Immature natural killer cell (primary cell): ENCODE measurements around the gene SPOCK1. TPM values are rescaled to one million over a fixed set of nuclear protein-coding genes. Genes with fewer than 3 reads are reported as not detected.

Experiments used
- DNase-seq, 3 donors: peaks; one replicate each; pipeline ENCODE4 v3.0.0; 2022; ENCODE audit warnings: mixed read lengths in 1 of 3
- H3K27ac Mint-ChIP-seq, 6 donors: one replicate each; pipeline ENCODE4 v1.8.0; 2020; ENCODE audit warnings: mixed read lengths in 6 of 6, mild to moderate bottlenecking in 5 of 6, inconsistent platforms in 4 of 6, moderate library complexity in 3 of 6
- H3K27me3 Mint-ChIP-seq, 3 donors: one replicate each; pipeline ENCODE4 v1.8.0; 2020 to 2021; ENCODE audit warnings: low read depth in 3 of 3, mild to moderate bottlenecking in 3 of 3, mixed read lengths in 3 of 3, moderate library complexity in 3 of 3, inconsistent platforms in 1 of 3
- H3K36me3 Mint-ChIP-seq, 3 donors: one replicate each; pipeline ENCODE4 v1.8.0; 2020; ENCODE audit warnings: mixed read lengths in 3 of 3, inconsistent platforms in 2 of 3, mild to moderate bottlenecking in 2 of 3
- H3K4me1 Mint-ChIP-seq, 2 donors: one replicate each; pipeline ENCODE4 v1.8.0; 2020; ENCODE audit warnings: inconsistent platforms in 2 of 2, mild to moderate bottlenecking in 2 of 2, mixed read lengths in 2 of 2, moderate library complexity in 1 of 2
- H3K4me3 Mint-ChIP-seq, 5 donors: one replicate each; pipeline ENCODE4 v1.8.0; 2020; ENCODE audit warnings: mild to moderate bottlenecking in 5 of 5, mixed read lengths in 5 of 5, inconsistent platforms in 3 of 5, moderate library complexity in 3 of 5
- H3K9me3 Mint-ChIP-seq, 6 donors: one replicate each; pipeline ENCODE4 v1.8.0; 2020; ENCODE audit warnings: mild to moderate bottlenecking in 6 of 6, mixed read lengths in 6 of 6, inconsistent platforms in 4 of 6, moderate library complexity in 3 of 6
- polyA plus RNA-seq, 3 donors: library from polyadenylated mRNA; unstranded; fragments of 300-500 nt; fragmentation: Illumina TruSeq; gene quantifications; one replicate each; pipeline ENCODE4 v1.2.3, GENCODE V29; 2021

Gene SPOCK1
- polyA plus RNA-seq, 3 donors from 2014 or later: not detected

DNA sequence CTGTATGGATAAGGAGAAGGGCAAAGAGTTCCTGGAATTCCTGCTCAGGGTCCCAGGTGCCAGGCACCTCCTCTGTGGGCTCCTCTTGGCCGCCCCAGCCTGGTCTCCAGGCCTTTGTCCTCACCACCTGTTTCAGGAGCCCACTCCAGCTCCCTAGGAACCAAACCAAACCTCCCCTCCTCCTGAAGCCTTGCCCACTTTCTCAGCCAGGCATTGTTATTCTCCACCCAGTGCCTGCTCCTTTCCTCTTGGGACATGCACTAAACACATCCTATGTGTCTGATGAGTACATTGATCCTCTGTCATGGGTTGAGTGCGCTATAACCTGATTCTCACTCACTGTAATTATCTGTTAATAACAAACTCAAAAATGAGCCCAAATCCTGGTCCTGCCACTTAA lies 189.8 kb downstream of the SPOCK1 start:
- H3K4me1 Mint-ChIP-seq: no peaks in the 10 kb centered on the region
- no peak for DNase-seq
- H3K27ac Mint-ChIP-seq: no peak overlapping the region
- no peaks in the 10 kb centered on the region for H3K36me3 Mint-ChIP-seq
- H3K9me3 Mint-ChIP-seq: peaks cover 0 to 2% (median 0%) of the 10 kb centered on the region in 6 donors
- H3K4me3 Mint-ChIP-seq: no peak overlapping the region
- peaks cover 0 to 5% (median 3%) of the 10 kb centered on the region in 3 donors for H3K27me3 Mint-ChIP-seq

DNA sequence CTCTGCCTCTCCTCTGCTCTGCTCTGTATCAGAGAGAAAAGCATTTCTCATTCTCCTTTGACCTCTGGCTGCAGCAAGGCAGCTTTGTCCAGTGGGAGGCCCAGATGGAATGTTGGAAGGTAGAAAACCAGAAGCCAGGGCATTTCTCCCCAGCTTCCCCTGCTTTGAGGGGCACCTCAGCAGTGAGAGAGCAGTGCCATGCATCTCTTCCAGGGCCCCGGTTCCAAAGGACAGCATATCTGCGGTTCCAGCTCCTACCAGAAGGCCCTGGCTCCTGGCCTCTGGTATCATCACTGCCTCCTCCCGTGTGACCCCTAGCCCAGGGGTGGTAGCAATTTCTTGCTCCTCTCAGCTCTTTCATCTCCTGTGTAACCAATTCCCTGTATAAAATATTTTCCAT lies 190.8 kb downstream of the SPOCK1 start:
- DNase-seq: no peak
- Mint-ChIP-seq H3K4me3 (no peak overlapping the region), H3K27me3 (peaks cover 0 to 5% (median 3%) of the 10 kb centered on the region in 3 donors), H3K4me1 (no peaks in the 10 kb centered on the region), H3K9me3 (peaks cover 0 to 2% (median 0%) of the 10 kb centered on the region in 6 donors), H3K27ac (no peak overlapping the region), H3K36me3 (no peaks in the 10 kb centered on the region)

DNA sequence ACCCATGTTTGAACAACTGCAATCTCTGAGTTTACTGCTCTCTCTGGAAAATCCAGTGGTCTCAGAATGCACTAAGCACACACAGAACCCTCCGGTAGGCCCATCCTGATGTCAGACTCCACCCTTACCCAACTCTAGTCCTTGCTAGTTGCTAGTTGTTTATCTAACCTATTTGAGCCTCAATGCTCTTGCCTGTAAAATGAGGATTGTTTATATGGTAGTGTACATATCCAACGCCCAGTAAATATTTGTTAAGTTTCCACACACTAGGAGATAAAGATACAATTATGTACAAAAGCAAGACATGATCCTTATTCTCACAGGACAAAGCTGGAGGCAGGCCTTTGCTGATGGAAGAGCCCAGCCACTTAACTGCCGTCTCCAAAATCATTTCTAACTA lies 192.2 kb downstream of the SPOCK1 start:
- no peak overlapping the region for H3K27ac Mint-ChIP-seq
- H3K36me3 Mint-ChIP-seq: no peaks in the 10 kb centered on the region

DNA sequence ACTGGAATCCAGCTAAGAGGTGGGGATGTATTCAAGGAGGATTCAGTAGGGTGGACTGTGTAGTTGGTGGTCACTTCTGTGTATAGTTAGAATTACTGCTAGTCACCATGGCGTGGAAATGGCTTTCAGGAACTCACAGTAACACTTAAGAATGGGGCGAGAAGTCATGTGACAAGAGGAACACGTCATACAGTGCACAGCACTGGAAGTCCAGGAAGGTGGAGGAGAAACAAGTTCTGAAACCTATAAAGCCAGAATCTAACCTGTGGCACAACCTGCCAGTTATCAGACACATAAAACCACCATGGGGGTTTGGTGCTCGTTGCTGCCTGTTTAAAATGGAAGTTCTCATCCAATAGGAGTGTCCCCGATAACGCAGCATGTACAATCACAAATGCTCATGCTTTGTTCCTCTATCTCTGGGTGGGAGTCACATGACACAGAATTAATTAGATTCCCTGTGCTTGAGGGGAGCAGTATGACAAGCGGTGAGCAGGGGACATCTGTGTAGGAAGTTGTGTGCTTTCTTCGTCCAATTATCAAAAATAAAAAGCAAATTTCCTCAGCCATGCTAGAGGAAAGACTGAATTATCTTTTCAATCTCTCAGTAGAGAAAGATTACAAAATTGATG lies 193.0 kb downstream of the SPOCK1 start:
- Mint-ChIP-seq H3K36me3 (no peaks in the 10 kb centered on the region), H3K27ac (no peak overlapping the region), H3K4me1 (no peaks in the 10 kb centered on the region), H3K4me3 (no peak overlapping the region), H3K27me3 (peaks cover 2 to 7% (median 3%) of the 10 kb centered on the region in 3 donors), H3K9me3 (peaks cover 0 to 2% (median 0%) of the 10 kb centered on the region in 6 donors)
- DNase-seq: no peak

More for the DNA sequence above, 192.2 kb downstream of the SPOCK1 start:
- peaks cover 0 to 2% (median 0%) of the 10 kb centered on the region in 6 donors for H3K9me3 Mint-ChIP-seq
- peaks cover 2 to 7% (median 3%) of the 10 kb centered on the region in 3 donors for H3K27me3 Mint-ChIP-seq
- H3K4me3 Mint-ChIP-seq: no peak overlapping the region
- no peak for DNase-seq
- no peaks in the 10 kb centered on the region for H3K4me1 Mint-ChIP-seq

DNA sequence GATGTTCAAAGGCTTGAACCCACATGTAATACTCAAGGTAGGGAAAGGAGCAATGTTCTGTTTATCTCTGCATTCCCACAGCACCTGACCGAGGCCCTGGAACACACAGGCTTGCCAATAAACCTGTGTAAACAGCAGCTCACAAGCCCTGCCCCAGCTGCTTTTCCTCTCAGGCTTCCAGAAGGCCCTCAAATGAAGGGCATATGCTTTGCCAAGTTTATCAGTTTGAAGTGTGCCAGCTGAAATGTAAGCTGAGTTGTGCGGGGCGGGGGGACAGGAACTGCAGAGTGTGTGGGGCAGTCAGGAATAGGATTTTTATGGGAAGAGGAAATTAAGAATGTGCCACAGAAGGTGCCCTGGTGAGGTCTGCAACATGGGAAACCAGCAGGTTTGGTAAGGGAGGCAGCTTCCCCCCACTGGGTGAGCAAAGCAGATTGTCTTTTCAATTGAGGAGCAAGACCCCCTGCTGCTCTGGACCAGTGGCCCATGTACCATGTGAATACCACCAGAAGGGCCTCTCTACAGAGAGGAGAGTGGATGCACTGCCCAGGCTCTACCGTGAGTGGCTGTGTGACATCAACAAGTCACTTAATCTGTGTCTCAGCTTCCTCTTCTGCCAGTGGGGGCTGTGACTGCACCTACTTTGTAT lies 194.8 kb downstream of the SPOCK1 start:
- no peak overlapping the region for H3K4me3 Mint-ChIP-seq
- peaks cover 3 to 7% (median 4%) of the 10 kb centered on the region in 3 donors for H3K27me3 Mint-ChIP-seq
- H3K27ac Mint-ChIP-seq: no peak overlapping the region
- H3K36me3 Mint-ChIP-seq: no peaks in the 10 kb centered on the region
- no peaks in the 10 kb centered on the region for H3K4me1 Mint-ChIP-seq
- H3K9me3 Mint-ChIP-seq: peaks cover 0 to under 1% (median 0%) of the 10 kb centered on the region in 6 donors
- no peak for DNase-seq

DNA sequence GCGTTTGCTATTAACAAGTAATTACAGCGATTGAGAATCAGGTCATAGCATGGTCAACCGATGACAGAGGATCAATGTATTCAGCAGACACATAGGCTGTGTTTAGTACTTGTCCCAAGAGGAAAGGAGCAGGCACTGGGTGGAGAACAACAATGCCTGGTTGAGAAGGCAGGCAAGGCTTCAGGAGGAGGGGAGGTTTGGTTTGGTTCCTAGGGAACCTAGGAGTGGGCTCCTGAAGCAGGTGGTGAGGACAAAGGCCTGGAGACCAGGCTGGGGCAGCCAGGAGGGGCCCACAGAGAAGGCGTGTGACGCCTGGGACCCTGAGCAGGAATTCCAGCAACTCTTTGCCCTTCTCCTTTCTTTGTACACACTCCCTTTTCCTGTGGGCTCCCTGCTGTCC lies 195.6 kb downstream of the SPOCK1 start:
- H3K4me3 Mint-ChIP-seq: no peak overlapping the region
- peaks cover 3 to 7% (median 4%) of the 10 kb centered on the region in 3 donors for H3K27me3 Mint-ChIP-seq
- H3K27ac Mint-ChIP-seq: no peak overlapping the region
- no peak for DNase-seq
- H3K36me3 Mint-ChIP-seq: no peaks in the 10 kb centered on the region
- no peaks in the 10 kb centered on the region for H3K9me3 Mint-ChIP-seq
- H3K4me1 Mint-ChIP-seq: no peaks in the 10 kb centered on the region

DNA sequence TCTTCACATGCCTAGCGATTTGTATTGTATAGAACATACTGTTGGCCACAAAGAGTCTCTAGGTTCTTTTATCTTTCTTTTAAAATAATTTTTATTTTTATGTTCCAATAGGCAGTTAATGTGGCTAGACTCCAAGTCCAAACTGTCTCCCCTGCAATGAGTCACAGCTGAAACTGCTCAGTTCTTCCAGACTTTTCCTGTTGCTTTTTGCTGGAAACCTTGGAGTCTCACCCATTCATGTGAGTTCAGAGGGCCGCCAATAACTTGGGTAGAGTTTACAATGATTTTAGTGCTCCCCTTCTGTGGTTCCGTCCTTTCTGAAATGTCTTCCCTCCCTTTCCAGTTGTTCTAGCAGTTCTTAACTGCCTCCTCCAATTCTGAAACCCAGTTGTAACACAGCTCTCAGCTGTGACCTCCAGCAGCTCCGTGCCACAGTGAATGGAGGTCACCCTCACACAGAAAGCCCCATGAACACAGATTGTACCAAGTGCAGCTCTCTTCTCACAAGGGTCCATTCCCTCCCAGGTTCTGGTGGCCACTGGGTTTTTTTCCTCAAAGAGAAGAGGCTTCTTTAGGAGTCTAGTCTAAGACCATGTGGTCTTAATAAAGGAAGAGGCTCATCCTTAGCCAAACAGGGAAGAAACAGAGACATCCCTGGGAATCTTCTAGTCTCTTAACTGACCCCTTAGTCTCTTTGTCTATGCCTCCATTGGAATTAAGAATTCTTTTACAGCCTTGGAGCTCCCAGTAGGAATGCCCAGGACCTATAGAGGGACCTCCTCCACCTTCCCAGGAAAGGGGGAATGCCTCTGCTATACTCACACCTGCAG lies 198.5 kb downstream of the SPOCK1 start:
- Mint-ChIP-seq H3K36me3 (no peaks in the 10 kb centered on the region), H3K27ac (no peak overlapping the region), H3K4me1 (no peaks in the 10 kb centered on the region), H3K27me3 (peaks cover 1 to 7% (median 4%) of the 10 kb centered on the region in 3 donors), H3K9me3 (peaks cover 0 to 2% (median 0%) of the 10 kb centered on the region in 6 donors), H3K4me3 (no peak overlapping the region)
- DNase-seq: no peak

DNA sequence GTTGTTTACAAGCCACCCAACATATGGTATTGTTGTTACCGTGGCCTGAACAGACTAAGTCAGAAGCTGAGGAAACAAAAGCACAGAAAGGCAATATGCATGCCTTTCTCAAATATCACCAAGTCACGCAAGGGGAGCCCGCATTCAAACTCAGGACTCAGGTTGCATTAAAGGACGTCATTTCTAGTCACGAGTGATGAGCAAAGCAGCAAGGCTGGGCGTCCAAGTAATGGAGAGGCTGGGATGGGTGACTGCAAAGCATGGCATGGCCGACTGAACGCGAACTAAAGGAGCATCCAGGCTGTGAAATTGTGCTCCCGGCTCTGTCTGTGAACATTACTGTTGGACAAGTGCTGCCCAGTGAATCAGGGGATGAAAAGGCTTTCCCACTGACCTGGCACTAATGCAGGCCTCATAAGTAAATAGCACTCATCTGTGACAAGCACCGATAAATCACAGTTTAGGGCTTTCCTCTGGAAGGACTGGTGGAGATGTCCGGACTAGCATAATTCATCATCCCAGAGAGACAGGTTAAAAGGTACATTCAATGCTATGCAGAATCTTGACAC lies 202.8 kb downstream of the SPOCK1 start:
- Mint-ChIP-seq H3K9me3 (peaks cover 0 to 2% (median 0%) of the 10 kb centered on the region in 6 donors), H3K4me1 (no peaks in the 10 kb centered on the region), H3K4me3 (no peak overlapping the region), H3K27ac (no peak overlapping the region), H3K27me3 (peaks cover 1 to 7% (median 2%) of the 10 kb centered on the region in 3 donors), H3K36me3 (no peaks in the 10 kb centered on the region)
- no peak for DNase-seq

DNA sequence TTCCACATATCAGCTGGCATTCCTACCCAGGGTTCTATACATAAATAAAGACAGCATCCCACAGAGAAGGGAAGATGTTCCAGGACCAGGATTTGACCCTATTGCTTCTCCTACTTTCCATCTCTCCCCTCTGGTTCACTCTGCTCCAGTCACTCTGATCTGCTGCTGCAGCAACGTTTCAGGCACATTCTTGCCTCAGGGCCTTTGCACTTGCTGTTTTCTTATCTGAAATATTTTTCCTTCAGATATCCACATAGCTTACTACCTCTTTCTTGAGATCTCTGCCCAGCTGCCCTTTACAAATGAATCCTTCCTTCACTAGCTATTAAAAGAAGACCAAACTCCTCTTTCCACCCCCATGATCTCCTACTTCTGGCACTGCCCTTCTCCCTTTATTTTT lies 204.5 kb downstream of the SPOCK1 start:
- Mint-ChIP-seq H3K4me1 (no peaks in the 10 kb centered on the region), H3K36me3 (no peaks in the 10 kb centered on the region), H3K4me3 (no peak overlapping the region), H3K27ac (no peak overlapping the region), H3K9me3 (peaks cover 0 to 2% (median 0%) of the 10 kb centered on the region in 6 donors), H3K27me3 (peaks cover 0 to 3% (median 2%) of the 10 kb centered on the region in 3 donors)
- no peak for DNase-seq

DNA sequence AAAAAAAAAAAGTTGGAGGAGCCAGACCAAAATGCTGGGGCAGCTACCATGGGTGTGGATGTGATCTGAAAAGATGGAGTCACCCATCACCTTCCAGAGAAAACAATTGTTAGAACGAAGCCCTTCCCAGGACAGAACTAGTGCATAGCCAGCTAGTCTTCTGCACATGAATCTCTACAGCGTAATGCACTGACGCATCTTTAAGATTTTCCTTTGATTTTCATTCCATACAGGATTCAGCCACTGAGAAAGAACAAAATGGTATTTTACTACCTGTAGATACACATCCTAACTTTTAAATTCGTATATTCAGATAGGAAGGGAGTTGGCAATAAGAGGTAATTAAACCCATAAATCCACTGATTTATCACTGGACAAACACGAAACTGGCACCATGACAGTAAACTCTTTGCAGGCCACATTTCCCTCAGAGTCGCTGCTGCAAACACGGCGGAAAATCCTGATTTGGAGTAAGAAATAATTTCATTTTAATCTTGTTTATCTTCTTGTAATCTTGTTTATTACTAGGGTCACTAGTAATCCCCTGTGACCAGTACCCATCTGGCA lies 206.6 kb downstream of the SPOCK1 start:
- Mint-ChIP-seq H3K9me3 (peaks cover 0 to 2% (median 0%) of the 10 kb centered on the region in 6 donors), H3K4me3 (no peak overlapping the region), H3K27ac (no peak overlapping the region), H3K4me1 (no peaks in the 10 kb centered on the region), H3K36me3 (no peaks in the 10 kb centered on the region), H3K27me3 (peaks cover 0 to 5% (median 2%) of the 10 kb centered on the region in 3 donors)
- DNase-seq: no peak

DNA sequence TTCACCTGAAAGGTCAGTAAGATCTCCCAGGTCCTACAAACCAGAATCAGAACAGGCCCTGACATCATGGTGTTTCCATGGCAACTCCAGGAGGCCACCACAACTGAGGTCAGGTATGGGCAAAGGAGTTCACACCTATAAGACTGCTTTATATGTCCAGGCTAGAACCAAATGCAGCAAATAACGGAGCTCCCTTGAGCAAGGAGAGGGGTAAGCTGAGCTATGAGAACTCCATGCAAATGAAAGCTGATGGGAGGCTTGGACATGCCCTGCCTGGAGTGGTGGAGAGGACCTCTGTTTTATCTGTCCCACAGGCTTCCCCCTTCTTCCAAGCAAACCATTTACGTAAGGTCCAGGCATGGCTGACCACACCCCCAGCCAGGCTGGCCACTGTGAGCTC lies 207.7 kb downstream of the SPOCK1 start:
- no peak for DNase-seq
- peaks cover 0 to 9% (median 2%) of the 10 kb centered on the region in 3 donors for H3K27me3 Mint-ChIP-seq
- no peak overlapping the region for H3K4me3 Mint-ChIP-seq
- no peaks in the 10 kb centered on the region for H3K4me1 Mint-ChIP-seq
- no peaks in the 10 kb centered on the region for H3K36me3 Mint-ChIP-seq
- peaks cover 0 to 2% (median 0%) of the 10 kb centered on the region in 6 donors for H3K9me3 Mint-ChIP-seq
- no peak overlapping the region for H3K27ac Mint-ChIP-seq

DNA sequence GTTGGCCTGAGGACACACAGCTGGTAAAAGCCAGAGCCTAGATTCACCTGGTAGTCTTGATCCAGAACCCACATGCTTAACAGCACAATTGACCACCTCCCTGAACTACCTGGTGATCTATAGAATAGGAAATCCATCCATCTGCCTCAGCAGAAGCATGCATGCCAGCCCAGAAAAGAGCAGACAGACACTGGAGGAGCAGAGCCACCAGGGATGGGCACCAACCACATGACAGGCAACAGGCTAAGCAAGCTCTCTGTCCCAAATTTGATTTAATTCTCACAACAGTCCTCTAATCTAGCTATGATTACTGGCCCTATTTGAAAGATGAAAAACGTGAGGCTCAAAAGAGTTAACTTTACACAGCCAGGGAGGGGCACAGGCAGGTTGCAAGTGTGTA lies 208.1 kb downstream of the SPOCK1 start:
- Mint-ChIP-seq H3K9me3 (peaks cover 0 to 2% (median 0%) of the 10 kb centered on the region in 6 donors), H3K27me3 (peaks cover 0 to 9% (median 2%) of the 10 kb centered on the region in 3 donors), H3K4me3 (no peak overlapping the region), H3K27ac (no peak overlapping the region), H3K4me1 (no peaks in the 10 kb centered on the region), H3K36me3 (no peaks in the 10 kb centered on the region)
- DNase-seq: no peak

DNA sequence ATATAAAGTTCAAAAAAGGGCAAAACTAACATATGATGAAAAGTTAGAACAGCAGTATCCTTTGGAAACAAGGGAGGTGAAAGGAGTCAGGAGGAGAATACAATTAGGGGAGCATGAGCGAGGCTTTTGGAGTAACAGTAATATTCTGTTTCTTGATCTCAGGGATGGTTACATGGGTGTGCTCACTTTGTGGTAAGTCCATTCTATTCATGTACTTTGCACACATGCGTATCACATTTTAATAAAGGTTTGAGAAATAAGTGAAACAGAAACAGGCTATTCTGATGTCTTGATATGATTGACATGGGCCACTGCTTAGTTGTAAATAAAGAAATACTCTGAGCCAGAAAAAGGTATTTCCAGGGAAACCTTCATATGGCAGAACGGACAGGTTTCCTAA lies 208.8 kb downstream of the SPOCK1 start:
- Mint-ChIP-seq H3K27me3 (peaks cover 0 to 8% (median 2%) of the 10 kb centered on the region in 3 donors), H3K4me3 (no peak overlapping the region)
- DNase-seq: no peak

More for the DNA sequence above, 208.8 kb downstream of the SPOCK1 start:
- H3K9me3 Mint-ChIP-seq: no peaks in the 10 kb centered on the region
- H3K36me3 Mint-ChIP-seq: no peaks in the 10 kb centered on the region
- H3K4me1 Mint-ChIP-seq: no peaks in the 10 kb centered on the region
- no peak overlapping the region for H3K27ac Mint-ChIP-seq
